HepG2 (cell line): Measurements from ENCODE around the gene THSD1. TPM values are rescaled to one million over a fixed set of nuclear protein-coding genes. Genes with fewer than 3 reads are reported as not detected.

Experiments
- ATAC-seq: fragments of 200-7000 bp; cut with Tn5 transposase; 3 replicates; pipeline ENCODE4 v1.9.1; 2020; ENCODE audit warnings: mild to moderate bottlenecking, moderate library complexity
- BruUV-seq: library from RNA; stranded (reverse); fragments of 400-500 nt; replicated peaks from 2 replicates; lab custom pipeline; 2021; lab: Mats Ljungman, UMichigan
- CTCF ChIA-PET: fragments of 300-600 bp; formaldehyde crosslinking; extraction: SDS; loops from one replicate; lab custom pipeline; 2021; ENCODE audit warnings: low total read pairs, inconsistent platforms, low intra/inter-chr PET ratio; lab: Yijun Ruan, JAX
- POLR2A ChIA-PET: fragments of 350-600 bp; sonication (Branson Sonifier 250); formaldehyde crosslinking; loops from one replicate; lab custom pipeline; 2020; ENCODE audit warnings: antibody characterized with exemption, inconsistent platforms; lab: Yijun Ruan, JAX
- DNase-seq: peaks from one replicate; pipeline ENCODE4 v3.0.0-alpha.2; 2015; ENCODE audit warnings: low spot score
- FAIRE-seq: peaks from 3 replicates; lab custom pipeline; 2011; peaks lifted over from hg19 to GRCh38; lab: Jason Lieb, UNC
- H2AFZ ChIP-seq: one replicate; pipeline ENCODE4 v1.6.1; 2011; ENCODE audit warnings: low read length, inconsistent platforms
- H3K27ac ChIP-seq: fragments of 300-600 bp; 3 replicates; pipeline ENCODE4 v1.8.0; 2011; ENCODE audit warnings: mixed run types, mild to moderate bottlenecking, mixed read lengths, low read length, inconsistent platforms; ENCODE audit not compliant: insufficient read depth; ENCODE audit errors: extremely low read length
- H3K27me3 ChIP-seq, 2 experiments: fragments of 200-600 bp in 1 of 2; 2 replicates in 1 of 2; 3 replicates in 1 of 2; pipeline versions ENCODE4 v1.6.0 to v1.8.0; 2011; ENCODE audit warnings: low read length in 2 of 2, mild to moderate bottlenecking in 2 of 2, moderate library complexity in 2 of 2, inconsistent platforms in 1 of 2; ENCODE audit not compliant: insufficient read depth in 2 of 2, control insufficient read depth in 1 of 2
- H3K36me3 ChIP-seq, 2 experiments: fragments of 200-600 bp in 1 of 2; replicated peaks in 1 of 2; 2 replicates in 1 of 2; 3 replicates in 1 of 2; pipeline versions ENCODE4 v1.5.1 to v1.8.0; 2011; ENCODE audit warnings: low read length in 2 of 2, inconsistent platforms in 1 of 2; ENCODE audit not compliant: insufficient read depth in 2 of 2, control insufficient read depth in 1 of 2
- H3K4me1 ChIP-seq: 2 replicates; pipeline ENCODE4 v1.5.1; 2012; ENCODE audit warnings: low read length, inconsistent platforms; ENCODE audit not compliant: insufficient read depth
- H3K4me2 ChIP-seq: 2 replicates; pipeline ENCODE4 v1.6.0; 2011; ENCODE audit warnings: low read depth, low read length, inconsistent platforms
- H3K4me3 ChIP-seq, 3 experiments: fragments of 200-600 bp in 1 of 3; sonication (generic), shearing (Covaris generic) in 1 of 3; replicated peaks in 1 of 3; 2 replicates each; pipeline ENCODE4 v1.5.1; 2011 to 2016; ENCODE audit warnings: low read length in 3 of 3, inconsistent platforms in 2 of 3, low read depth in 2 of 3, mild to moderate bottlenecking in 2 of 3, control low read depth in 1 of 3, mixed read lengths in 1 of 3; ENCODE audit not compliant: insufficient read depth in 1 of 3
- H3K79me2 ChIP-seq: one replicate; pipeline ENCODE4 v1.6.1; 2011; ENCODE audit warnings: low read length, inconsistent platforms; ENCODE audit not compliant: insufficient read depth
- H3K9ac ChIP-seq: 2 replicates; pipeline ENCODE4 v1.6.0; 2011; ENCODE audit warnings: mild to moderate bottlenecking, low read depth, low read length, inconsistent platforms; ENCODE audit not compliant: insufficient read depth
- H3K9me3 ChIP-seq: 2 replicates; pipeline ENCODE4 v1.5.1; 2012; ENCODE audit warnings: mild to moderate bottlenecking, low read length
- H4K20me1 ChIP-seq: 2 replicates; pipeline ENCODE4 v1.6.0; 2011; ENCODE audit warnings: inconsistent platforms, mild to moderate bottlenecking, low read length, moderate library complexity; ENCODE audit not compliant: insufficient read depth
- ARNT2 ChIP-seq: sonication (generic); formaldehyde crosslinking; IDR thresholded peaks from 2 replicates; pipeline ENCODE4 v1.8.0; 2022; ENCODE audit warnings: mild to moderate bottlenecking, low read depth, missing genetic modification reagents, moderate library complexity
- HNRNPH1 ChIP-seq: fragments of 200-400 bp; formaldehyde crosslinking; optimal IDR thresholded peaks from 2 replicates; pipeline ENCODE3; 2017; ENCODE audit warnings: mild to moderate bottlenecking, low read depth, low read length
- HOXD1 ChIP-seq: sonication (generic); formaldehyde crosslinking; IDR thresholded peaks from 2 replicates; pipeline ENCODE4 v1.5.0; 2020; ENCODE audit warnings: missing genetic modification reagents
- KDM6A ChIP-seq: IDR thresholded peaks from 2 replicates; pipeline ENCODE4 v1.6.1; 2016; ENCODE audit warnings: low read depth
- KLF9 ChIP-seq: IDR thresholded peaks from 2 replicates; pipeline ENCODE4 v1.6.1; 2016; ENCODE audit warnings: low read depth
- POGZ ChIP-seq: sonication (generic); formaldehyde crosslinking; IDR thresholded peaks from 2 replicates; pipeline ENCODE4 v1.4.0; 2020; ENCODE audit warnings: mild to moderate bottlenecking, missing genetic modification reagents
- TOE1 ChIP-seq: sonication (generic); formaldehyde crosslinking; IDR thresholded peaks from 2 replicates; pipeline ENCODE4 v1.4.0; 2020; ENCODE audit warnings: mild to moderate bottlenecking, missing genetic modification reagents
- ZNF143 ChIP-seq: sonication (generic); formaldehyde crosslinking; IDR thresholded peaks from 2 replicates; pipeline ENCODE4 v1.4.0; 2020; ENCODE audit warnings: missing genetic modification reagents
- ZNF331 ChIP-seq: sonication (generic); formaldehyde crosslinking; IDR thresholded peaks from 2 replicates; pipeline ENCODE4 v1.4.0; 2020; ENCODE audit warnings: missing genetic modification reagents
- ZNF543 ChIP-seq: sonication (generic); formaldehyde crosslinking; IDR thresholded peaks from 2 replicates; pipeline ENCODE4 v1.4.0; 2020; ENCODE audit warnings: mild to moderate bottlenecking, missing genetic modification reagents
- ZNF564 ChIP-seq: sonication (generic); formaldehyde crosslinking; IDR thresholded peaks from 2 replicates; pipeline ENCODE4 v1.8.1; 2023; ENCODE audit warnings: mild to moderate bottlenecking, missing genetic modification reagents
- ZNF891 ChIP-seq: sonication (generic); formaldehyde crosslinking; IDR thresholded peaks from 2 replicates; pipeline ENCODE4 v1.5.0; 2020; ENCODE audit warnings: mild to moderate bottlenecking, missing genetic modification reagents
- WGBS: methylation state at CpG from one replicate; pipeline ENCODE4 v1.1.6; 2017; ENCODE audit warnings: low lambda C conversion rate; 5-methylcytosine and 5-hydroxymethylcytosine counted together
- in situ Hi-C: cut with HindIII; loops from 2 replicates; pipeline ENCODE4 v1.10.0; 2017; ENCODE audit warnings: low pct_unique_long_range_greater_than_20kb; ENCODE audit not compliant: extremely low pct_ligation_motif_present
- intact Hi-C: fragments of 100-400 bp; cut with micrococcal nuclease; formaldehyde crosslinking; loops from one replicate; pipeline ENCODE4 v1.10.0; 2022; ENCODE audit not compliant: unreplicated experiment
- polyA plus RNA-seq, 8 experiments: library from polyadenylated mRNA; depleted of rRNA in 3 of 8; stranded (reverse) in 7 of 8; unstranded in 1 of 8; fragments of >200 nt; fragmentation: Illumina TruSeq in 4 of 8; extraction: Trizol in 4 of 8; gene quantifications; 2 replicates each; pipeline versions ENCODE4 v1.2.1 to v1.2.3, GENCODE V29; 2011 to 2016; ENCODE audit warnings: low read depth in 4 of 8, missing spikeins in 1 of 8, mixed read lengths in 1 of 8; ENCODE audit not compliant: insufficient read depth in 1 of 8
- total RNA-seq, 5 experiments: library from RNA; depleted of rRNA; stranded (reverse); fragments of >200 nt; fragmentation: Illumina TruSeq; extraction: Trizol; gene quantifications; 2 replicates each; pipeline ENCODE4 v1.2.3, GENCODE V29; 2016; ENCODE audit warnings: low read depth in 1 of 5
- TF ChIP-seq, protein P1 (sequence below): sonication (generic); formaldehyde crosslinking; IDR thresholded peaks from 2 replicates; pipeline ENCODE4 v1.8.1; 2023; ENCODE audit warnings: mild to moderate bottlenecking, missing genetic modification reagents, borderline replicate concordance
- TF ChIP-seq, protein P2 (sequence below): sonication (generic); formaldehyde crosslinking; IDR thresholded peaks from 2 replicates; pipeline ENCODE4 v1.4.0; 2020; ENCODE audit warnings: missing genetic modification reagents
- TF ChIP-seq, protein P3 (sequence below), 2 experiments: sonication (generic) in 1 of 2; formaldehyde crosslinking in 1 of 2; IDR thresholded peaks; 2 replicates each; pipeline versions ENCODE4 v1.6.1 to v1.9.0; 2014 to 2022; ENCODE audit warnings: antibody characterized with exemption in 1 of 2, borderline replicate concordance in 1 of 2, inconsistent platforms in 1 of 2, low read depth in 1 of 2, missing genetic modification reagents in 1 of 2
- TF ChIP-seq, protein P4 (sequence below): sonication (generic); formaldehyde crosslinking; IDR thresholded peaks from 2 replicates; pipeline ENCODE4 v1.8.0; 2022; ENCODE audit warnings: low read depth, missing genetic modification reagents

THSD1 gene
- total and polyA plus RNA-seq, 2 of the 13 experiments (the other 11 are each of a cell fraction or from before 2014, with no cell fraction given): 0.11 to 0.15 TPM

DNA sequence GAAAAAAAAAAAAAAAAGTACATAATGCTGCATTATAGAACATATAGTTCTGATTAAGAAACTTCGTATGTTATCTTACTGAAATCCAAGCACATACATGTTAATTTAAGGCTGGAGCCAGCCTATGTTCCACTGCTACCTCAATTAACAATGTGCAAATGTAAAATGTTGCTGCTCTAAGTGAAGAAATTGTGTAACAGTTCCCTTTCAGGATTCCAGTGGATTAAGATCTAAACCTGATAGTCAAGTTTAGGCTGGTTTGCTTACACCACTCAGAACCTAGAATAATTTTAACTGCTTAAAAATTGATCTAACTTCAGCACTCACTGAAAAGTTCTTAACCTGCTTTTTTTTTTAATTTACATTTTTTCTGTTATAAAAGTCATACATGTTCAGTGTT lies 40.3 kb upstream of the THSD1 start (continued):
- TF ChIP-seq ARNT2 (CRISPR knock-in tag): no peak
- no peak for TF ChIP-seq TOE1 (CRISPR knock-in tag)
- TF ChIP-seq, protein P1, sequence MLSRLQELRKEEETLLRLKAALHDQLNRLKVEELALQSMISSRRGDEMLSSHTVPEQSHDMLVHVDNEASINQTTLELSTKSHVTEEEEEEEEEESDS (CRISPR knock-in tag): no peak
- TF ChIP-seq ZNF564 (CRISPR knock-in tag): no peak
- no peak for TF ChIP-seq ZNF143
- TF ChIP-seq ZNF891 (CRISPR knock-in tag): no peak
- TF ChIP-seq POGZ (CRISPR knock-in tag): no peak

DNA sequence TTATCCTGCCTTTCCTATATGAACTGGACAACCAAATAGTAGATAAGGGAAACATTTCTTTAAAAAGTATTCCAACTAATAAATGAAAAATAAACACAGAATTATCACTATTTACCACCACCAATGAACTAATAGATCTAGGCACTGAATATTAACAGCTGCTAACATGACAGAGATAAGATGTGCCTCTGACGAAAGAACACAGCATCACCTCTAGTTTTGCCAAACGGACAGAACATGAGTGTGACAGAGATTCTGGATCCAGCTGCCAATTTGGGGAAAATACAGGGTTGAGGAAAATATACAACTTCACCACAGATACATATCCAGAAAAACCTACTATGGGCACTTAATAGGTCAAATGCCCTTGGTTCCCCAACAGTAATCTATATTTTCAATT lies 26.5 kb upstream of the THSD1 start:
- ATAC-seq: no peak
- ChIA-PET POLR2A (no interaction called here), CTCF (no interaction called here)
- H3K4me1 ChIP-seq: peaks cover 17% of the 10 kb centered on the region
- in situ Hi-C loops (no loop called here), intact Hi-C loops (no loop called here)
- 98% methylated on average over 2 of the region's 2 CpGs for WGBS
- no peaks in the 10 kb centered on the region for H4K20me1 ChIP-seq
- no peaks in the 10 kb centered on the region for H3K79me2 ChIP-seq
- no peak overlapping the region for H2AFZ ChIP-seq
- H3K27ac ChIP-seq: no peak overlapping the region
- BruUV-seq: no TSS peak
- no peaks in the 10 kb centered on the region for H3K9me3 ChIP-seq
- H3K9ac ChIP-seq: no peak overlapping the region
- peaks cover 1 to 37% of the 10 kb centered on the region in 2 experiments; a peak in 4 of 5 replicates for H3K36me3 ChIP-seq
- no peak for FAIRE-seq
- H3K4me2 ChIP-seq: no peak overlapping the region
- DNase-seq: no peak
- H3K27me3 ChIP-seq: no peaks in the 10 kb centered on the region
- no peak overlapping the region for H3K4me3 ChIP-seq
- TF ChIP-seq HOXD1 (CRISPR knock-in tag): no peak
- TF ChIP-seq ZNF543 (CRISPR knock-in tag): no peak
- TF ChIP-seq KLF9 (CRISPR knock-in tag): no peak
- TF ChIP-seq KDM6A (CRISPR knock-in tag): no peak
- TF ChIP-seq, protein P2, sequence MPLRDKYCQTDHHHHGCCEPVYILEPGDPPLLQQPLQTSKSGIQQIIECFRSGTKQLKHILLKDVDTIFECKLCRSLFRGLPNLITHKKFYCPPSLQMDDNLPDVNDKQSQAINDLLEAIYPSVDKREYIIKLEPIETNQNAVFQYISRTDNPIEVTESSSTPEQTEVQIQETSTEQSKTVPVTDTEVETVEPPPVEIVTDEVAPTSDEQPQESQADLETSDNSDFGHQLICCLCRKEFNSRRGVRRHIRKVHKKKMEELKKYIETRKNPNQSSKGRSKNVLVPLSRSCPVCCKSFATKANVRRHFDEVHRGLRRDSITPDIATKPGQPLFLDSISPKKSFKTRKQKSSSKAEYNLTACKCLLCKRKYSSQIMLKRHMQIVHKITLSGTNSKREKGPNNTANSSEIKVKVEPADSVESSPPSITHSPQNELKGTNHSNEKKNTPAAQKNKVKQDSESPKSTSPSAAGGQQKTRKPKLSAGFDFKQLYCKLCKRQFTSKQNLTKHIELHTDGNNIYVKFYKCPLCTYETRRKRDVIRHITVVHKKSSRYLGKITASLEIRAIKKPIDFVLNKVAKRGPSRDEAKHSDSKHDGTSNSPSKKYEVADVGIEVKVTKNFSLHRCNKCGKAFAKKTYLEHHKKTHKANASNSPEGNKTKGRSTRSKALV (CRISPR knock-in tag): no peak
- TF ChIP-seq, protein P3, sequence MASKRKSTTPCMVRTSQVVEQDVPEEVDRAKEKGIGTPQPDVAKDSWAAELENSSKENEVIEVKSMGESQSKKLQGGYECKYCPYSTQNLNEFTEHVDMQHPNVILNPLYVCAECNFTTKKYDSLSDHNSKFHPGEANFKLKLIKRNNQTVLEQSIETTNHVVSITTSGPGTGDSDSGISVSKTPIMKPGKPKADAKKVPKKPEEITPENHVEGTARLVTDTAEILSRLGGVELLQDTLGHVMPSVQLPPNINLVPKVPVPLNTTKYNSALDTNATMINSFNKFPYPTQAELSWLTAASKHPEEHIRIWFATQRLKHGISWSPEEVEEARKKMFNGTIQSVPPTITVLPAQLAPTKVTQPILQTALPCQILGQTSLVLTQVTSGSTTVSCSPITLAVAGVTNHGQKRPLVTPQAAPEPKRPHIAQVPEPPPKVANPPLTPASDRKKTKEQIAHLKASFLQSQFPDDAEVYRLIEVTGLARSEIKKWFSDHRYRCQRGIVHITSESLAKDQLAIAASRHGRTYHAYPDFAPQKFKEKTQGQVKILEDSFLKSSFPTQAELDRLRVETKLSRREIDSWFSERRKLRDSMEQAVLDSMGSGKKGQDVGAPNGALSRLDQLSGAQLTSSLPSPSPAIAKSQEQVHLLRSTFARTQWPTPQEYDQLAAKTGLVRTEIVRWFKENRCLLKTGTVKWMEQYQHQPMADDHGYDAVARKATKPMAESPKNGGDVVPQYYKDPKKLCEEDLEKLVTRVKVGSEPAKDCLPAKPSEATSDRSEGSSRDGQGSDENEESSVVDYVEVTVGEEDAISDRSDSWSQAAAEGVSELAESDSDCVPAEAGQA (IDR thresholded peaks at IDR 0.05; ENCODE audit: low read depth): no peak
- TF ChIP-seq, protein P3 (CRISPR knock-in tag; IDR thresholded peaks at IDR 0.05; ENCODE audit: borderline replicate concordance): no peak
- TF ChIP-seq ZNF331 (CRISPR knock-in tag): no peak
- no peak for TF ChIP-seq HNRNPH1
- TF ChIP-seq, protein P4, sequence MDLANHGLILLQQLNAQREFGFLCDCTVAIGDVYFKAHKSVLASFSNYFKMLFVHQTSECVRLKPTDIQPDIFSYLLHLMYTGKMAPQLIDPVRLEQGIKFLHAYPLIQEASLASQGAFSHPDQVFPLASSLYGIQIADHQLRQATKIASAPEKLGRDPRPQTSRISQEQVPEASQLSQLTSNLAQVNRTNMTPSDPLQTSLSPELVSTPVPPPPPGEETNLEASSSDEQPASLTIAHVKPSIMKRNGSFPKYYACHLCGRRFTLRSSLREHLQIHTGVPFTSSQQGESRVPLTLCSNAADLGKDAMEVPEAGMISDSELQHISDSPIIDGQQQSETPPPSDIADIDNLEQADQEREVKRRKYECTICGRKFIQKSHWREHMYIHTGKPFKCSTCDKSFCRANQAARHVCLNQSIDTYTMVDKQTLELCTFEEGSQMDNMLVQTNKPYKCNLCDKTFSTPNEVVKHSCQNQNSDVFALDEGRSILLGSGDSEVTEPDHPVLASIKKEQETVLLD (CRISPR knock-in tag): no peak
